GM13977 (cell line): ENCODE measurements around the gene KCP.

Source experiments
- DNase-seq: peaks from one replicate; pipeline ENCODE4 v3.0.0; 2012; ENCODE audit warnings: low spot score
- CTCF ChIP-seq: IDR thresholded peaks from 2 replicates; pipeline ENCODE4 v1.5.1; 2012; ENCODE audit warnings: mild to moderate bottlenecking, control low read depth; ENCODE audit not compliant: insufficient read depth; ENCODE audit errors: extremely low read depth, missing control alignments
- in situ Hi-C: fragments of 300-500 bp; cut with MboI; formaldehyde crosslinking; loops from one replicate; pipeline ENCODE4 v1.12.0; 2022; ENCODE audit warnings: low sequenced_read_pairs, low pct_unique_long_range_greater_than_20kb, mixed read lengths, inconsistent platforms; ENCODE audit not compliant: unreplicated experiment

The KCP gene

GRCh38 chr7:128843938-128844621, 66.4 kb downstream of the KCP start:
- TF ChIP-seq CTCF = no peak
- in situ Hi-C loops = no loop called here
- DNase-seq = no peak

- in situ Hi-C loops = no loop called here
- no peak for TF ChIP-seq CTCF
- peak; percentile 32 for DNase-seq
These were observed 67.6 kb downstream of the KCP start for GRCh38 chr7:128842674-128843641.

- TF ChIP-seq CTCF = peak; percentile 71
- peak; percentile 89 for DNase-seq
- in situ Hi-C loops = no loop called here
These were observed 68.4 kb downstream of the KCP start for GRCh38 chr7:128841921-128842673.

GRCh38 chr7:128841171-128841690, 69.3 kb downstream of the KCP start:
- peak; percentile 31 for DNase-seq
- in situ Hi-C loops = no loop called here
- TF ChIP-seq CTCF = no peak

- TF ChIP-seq CTCF = no peak
- in situ Hi-C loops = no loop called here
- peak; percentile 22 for DNase-seq
These were observed 70.0 kb downstream of the KCP start for GRCh38 chr7:128840326-128841170.
